ENCODE data around the gene C19orf47.

The C19orf47 gene, protein sequence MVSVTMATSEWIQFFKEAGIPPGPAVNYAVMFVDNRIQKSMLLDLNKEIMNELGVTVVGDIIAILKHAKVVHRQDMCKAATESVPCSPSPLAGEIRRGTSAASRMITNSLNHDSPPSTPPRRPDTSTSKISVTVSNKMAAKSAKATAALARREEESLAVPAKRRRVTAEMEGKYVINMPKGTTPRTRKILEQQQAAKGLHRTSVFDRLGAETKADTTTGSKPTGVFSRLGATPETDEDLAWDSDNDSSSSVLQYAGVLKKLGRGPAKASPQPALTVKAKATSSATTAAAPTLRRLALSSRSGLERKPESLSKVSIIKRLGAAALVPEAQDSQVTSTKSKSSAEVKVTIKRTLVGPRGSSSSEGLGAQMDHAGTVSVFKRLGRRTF

DNA sequence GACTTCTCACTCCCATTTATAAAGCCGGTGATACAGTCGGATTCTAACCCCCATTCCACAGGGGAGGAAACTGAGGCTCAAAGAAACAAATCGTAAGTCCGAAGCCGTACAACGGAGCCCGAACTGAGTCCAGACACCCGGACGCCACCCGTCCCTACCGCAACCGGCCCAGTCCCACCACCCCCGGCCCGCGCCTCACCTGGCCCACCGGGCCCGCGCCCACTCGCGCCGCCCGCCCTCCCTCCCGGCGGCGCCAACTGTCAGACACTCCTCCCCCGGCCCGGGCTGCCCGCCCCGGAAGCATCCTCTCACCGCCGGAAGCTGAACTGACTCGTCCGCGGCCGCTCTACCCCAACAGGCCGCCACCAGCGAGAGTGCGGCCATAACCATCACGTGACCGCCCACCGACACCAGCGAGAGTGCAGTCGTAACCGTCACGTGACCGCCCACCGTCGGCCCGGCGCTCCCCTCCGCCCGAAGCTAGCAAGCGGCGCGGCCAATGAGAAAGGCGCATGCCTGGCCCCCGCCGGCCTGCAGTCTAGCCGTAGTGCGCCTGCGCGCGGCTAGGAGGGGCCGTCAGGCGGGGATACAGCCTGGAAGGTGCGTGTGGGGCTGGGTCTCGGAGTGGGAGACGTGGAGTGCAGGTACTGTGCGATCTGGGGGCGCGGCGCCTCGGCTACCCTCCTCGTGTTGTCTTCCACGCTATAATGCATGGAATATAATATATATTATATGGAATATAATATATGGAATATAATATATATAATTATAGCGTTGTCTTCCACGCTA lies at the start of gene C19orf47, which contains the start of gene PLD3:
Gene C19orf47, minus strand, starts transcription at position 273 of the 789 bp plus-strand sequence. CDS start 6,540 bp downstream, outside the sequence.
Gene PLD3, plus strand, starts transcription at position 571 of the 789 bp plus-strand sequence. CDS start 17,789 bp downstream, outside the sequence.
- DNase-seq = peak; percentile 98

DNA sequence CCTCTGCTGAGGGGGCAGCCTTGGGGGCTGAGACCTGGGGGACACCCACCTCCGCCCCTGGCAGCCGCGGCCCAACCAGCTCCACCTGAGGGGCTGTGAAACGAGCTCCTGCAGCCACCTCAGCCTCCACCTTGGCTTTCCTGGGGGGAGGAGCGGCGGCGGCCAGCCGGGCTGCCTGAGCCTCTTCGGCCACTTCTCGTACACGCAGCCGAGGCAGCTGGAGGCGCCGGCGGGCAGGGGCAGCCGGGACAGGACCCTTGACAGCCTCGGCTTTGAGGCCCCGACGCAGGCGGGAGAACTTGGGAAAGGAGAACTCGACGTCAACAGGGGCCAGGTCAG lies 49.3 kb upstream of the C19orf47 start:
- no peak for DNase-seq

DNA sequence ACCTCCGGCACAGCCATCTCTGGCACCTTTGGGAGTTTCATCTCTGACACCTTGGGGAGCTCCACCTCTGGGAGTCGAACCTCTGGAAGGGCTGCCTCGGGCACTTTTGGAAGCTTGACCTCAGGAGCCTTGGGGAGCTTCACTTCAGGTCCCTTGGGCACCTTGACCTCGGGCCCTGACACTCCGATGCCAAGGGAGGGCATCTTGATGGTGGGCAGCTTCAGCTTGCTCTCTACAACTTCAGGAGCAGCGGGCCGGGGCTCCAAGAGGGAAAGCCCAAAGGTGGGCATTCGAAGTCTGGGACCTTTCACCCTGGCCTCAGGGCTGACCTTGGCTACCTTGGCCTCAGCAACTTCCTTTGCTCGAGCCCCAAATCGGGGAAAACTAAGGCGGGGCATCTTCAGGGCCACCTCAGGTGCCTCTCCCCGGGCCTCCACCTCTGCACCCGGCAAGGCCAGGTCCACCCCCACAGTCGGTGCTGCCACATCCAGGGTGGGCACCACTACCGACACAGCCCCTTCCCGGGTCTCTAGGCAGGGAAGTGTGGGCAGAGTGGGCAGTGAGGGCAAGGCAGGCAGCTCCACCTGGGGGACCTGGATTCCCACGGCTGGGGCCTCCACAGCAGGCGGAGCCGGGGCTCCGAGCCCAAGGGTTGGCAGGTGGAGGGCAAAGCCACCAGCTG lies 48.8 kb upstream of the C19orf47 start:
- DNase-seq = no peak

DNA sequence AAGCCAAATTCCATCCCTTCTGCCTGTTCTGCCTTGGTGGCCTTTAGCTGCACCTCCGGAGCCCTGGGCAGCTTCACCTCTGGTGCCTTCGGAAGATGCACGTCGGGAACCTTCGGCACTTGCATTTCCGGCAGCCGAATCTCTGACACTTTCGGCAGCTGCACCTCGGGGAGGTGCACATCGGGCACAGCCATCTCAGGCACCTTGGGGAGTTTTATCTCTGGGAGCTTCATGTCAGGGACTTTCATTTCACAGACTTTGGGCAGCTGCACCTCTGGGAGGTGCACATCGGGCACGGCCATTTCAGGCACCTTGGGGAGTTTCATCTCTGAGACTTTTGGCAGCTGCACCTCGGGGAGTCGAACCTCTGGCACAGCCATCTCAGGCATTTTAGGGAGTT lies 47.8 kb upstream of the C19orf47 start:
- DNase-seq = no peak

DNA sequence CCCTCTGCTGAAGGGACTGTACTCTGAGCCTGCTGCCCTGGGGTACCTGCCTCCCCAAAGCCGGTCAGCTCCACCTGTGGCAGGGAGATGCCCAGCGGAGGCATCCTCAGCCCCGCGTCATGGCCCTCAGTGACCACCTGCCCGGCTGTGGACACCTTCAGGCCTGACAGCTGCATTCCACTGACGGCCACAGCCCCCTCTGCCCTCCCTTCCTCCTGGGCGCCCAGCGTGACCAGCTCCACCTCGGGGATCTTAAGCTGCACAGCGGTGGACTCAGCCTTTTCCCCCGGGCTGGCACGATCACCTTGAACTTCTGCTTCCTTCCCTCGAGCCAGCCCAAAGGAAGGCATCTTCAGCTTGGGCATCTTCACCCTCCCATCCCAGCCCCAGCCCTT lies 46.6 kb upstream of the C19orf47 start:
- DNase-seq = no peak

DNA sequence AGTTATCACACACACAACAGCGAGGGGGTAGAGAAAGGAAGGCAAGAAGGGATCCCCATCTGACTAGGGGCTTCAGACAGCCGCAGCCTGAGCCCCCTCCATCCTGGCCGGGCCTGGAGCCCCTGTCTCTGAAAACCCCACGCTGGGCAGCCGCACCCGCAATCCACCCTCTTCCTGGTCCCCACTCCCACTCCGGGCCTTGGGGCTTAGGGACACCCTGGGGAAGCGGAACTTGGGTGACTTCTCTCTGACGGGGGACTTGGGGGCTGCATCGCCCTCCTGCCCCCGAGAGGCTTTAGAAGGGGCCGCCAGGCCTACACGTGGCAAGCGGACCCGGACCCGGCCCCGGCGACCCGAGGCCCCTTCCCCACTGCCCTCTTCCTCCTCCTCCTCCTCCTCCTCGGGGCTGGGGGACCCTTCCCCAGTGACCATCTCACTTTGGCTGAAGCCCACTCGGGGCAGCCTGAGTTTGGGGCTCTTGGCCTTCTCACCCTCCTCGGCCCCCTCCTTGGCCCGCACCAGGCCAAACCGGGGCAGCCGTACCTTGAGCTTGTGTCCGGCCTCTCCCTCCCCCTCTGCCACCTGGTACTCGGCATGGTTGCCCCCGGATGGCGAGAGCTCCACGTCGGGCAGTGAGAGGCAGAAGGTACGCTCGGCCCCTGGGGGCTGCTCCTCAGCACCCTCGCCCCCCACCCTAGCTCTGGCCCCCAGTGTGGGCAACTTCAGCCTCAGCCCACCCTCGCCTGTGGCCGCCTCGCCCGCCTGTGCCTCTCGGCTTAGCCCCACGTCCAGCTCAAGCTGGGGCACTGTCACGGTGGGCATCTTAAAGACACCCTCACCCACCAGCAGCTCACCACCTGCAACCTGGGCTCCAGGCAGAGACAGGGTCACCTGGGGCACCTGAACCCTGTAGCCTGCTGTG lies 46.0 kb upstream of the C19orf47 start:
- no peak for DNase-seq

DNA sequence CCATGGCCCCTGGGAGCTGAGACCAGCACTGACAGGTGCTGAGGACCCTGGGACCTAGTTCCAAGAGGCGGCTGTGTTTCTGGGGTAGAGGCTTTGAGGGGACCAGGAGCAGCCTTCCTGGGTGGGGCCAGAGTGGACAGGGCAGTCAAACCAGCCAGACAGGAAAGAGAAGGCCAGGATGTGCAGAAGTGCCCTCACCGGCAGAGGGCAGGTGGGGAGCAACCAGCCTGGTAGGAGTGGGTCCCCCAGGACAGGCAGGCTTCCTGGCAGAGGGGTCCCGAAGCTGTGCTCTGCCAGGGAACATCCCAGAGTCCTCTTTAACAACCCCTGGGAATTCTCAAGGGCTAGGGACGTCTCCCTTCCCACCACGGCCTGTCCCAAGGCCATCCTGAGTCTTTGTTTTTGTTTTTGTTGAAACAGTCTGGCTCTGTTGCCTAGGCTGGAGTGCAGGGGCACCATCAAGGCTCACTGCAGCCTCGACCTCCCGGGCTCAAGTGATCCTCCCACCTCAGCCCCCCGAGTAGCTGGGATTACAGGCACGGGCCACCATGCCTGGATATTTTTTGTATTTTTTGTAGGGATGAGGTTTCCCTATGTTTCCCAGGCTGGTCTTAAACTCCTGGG lies 44.8 kb upstream of the C19orf47 start:
- DNase-seq = no peak

DNA sequence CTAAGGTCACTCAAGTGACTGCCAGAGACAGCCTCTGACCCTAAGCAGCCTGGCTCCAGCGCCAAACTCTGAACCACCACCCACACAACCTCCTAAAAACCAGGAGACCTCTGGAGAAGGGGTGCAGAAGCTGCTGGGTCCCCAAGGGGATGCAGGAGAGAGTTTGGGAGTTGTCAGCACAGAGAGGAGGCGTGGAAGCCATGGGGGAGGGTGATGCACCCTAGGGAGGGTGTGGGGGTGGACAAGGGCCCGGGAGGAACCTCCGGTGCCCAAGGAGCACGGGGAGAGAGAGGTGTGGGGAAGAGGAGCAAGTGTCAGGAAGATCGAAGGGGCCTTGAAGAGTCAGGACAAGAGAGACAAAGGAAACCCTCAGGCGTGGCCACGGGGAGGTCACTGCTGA lies 43.9 kb upstream of the C19orf47 start:
- DNase-seq = no peak

DNA sequence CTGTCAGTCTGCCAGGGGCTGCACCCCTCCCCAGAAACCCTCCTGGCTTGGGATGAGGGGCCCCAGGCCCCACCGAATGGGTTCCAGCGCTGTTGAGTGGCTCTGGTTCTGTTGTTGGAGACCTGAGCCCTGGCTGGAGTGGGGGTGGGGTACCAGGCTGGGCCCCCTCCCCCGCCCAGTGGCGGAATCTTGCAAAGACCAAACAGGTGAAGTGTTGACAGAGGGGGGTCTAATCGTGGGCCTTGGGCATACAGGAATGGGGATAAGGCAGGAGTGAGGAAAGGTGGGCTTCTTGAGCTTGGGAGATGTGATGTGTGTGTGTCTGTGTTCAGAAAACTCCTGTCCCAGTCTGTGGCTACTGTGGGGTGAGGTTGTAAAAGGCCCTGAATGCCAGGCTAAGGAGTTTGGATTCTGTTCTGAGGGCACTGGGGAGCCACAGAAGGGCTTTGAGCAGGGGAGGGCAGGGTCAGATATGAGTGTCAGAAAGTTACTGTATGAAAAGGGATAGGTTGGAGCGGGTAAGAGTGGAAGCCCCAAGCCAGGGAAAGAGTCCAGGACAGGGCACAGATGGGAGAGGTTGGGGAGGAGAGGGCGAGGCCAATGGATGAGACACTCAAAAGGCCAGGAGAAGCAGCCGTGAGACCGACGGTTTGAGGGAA lies 42.0 kb upstream of the C19orf47 start, which contains the start of gene HIPK4:
Gene HIPK4, minus strand, starts transcription at position 98 of the 659 bp plus-strand sequence. CDS start 279 bp downstream, outside the sequence.
- DNase-seq = no peak

DNA sequence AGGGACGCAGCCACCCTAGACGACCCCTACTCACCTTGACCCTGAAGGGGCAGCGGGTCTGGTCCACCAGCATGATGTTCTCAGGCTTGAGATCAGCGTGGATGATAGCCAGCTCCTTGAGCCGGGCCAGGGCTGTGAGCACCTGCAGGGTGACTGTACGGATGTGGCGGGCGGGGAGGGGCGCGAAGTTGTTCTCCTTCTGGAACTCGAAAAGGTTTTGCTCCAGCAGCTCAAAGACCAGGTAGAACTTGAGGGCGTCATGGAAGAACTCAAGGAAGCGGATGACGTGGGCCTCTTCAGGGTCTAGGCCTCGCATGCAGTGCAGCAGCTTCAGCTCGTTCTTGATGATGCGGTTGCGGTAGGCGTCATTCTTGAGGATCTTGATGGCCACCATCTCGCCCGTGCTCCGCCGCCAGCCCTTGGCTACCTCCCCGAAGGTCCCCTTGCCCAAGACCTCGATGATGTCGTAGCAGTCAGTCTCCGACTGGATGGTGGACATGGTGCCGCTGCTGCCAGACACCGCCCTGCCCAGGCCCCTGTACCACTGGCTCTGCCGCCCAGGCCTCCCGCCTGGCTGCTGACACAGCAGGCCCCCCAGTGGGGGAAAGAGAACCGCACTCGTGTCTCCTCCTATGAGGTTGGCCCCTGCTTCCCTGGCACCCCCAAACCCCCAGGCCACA lies 41.3 kb upstream of the C19orf47 start:
- DNase-seq = no peak

DNA sequence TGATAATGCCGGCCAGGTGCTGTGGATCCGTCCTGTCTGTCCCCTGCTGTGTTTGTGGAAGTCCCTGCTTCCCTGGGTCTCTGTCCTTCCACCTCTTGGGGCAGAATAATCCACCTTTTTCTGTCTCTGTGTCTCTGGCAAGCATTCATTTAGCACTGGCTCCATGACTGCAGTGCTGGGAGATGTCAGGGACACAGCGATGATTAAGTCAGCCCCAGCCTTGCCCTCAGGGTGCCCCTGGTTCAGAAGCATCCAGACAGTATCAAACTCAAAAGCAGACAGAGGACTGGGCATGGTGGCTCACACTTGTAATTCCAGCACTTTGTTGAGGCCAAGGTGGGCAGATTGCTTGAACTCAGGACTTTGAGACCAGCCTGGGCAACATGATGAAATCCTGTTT lies 40.3 kb upstream of the C19orf47 start:
- no peak for DNase-seq

DNA sequence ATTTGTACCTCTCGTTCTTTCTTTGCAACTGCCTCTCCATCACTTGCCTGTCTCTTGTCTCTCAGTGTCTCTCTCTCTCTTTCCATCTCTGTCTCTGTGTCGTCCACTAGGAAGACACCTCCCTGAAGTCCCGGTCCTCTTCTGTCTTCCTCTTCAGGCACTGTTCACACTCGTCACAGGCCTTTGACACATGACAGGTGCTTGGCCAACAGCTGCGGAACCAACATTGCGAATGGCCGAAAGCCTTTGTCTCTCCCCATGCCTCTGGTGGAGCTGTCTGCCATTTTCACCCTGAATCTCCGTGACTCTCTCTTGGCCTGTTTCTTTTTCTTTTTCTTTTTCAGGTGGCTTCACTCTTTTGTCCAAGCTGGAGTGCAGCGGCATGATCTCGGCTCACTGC lies 39.0 kb upstream of the C19orf47 start:
- no peak for DNase-seq

DNA sequence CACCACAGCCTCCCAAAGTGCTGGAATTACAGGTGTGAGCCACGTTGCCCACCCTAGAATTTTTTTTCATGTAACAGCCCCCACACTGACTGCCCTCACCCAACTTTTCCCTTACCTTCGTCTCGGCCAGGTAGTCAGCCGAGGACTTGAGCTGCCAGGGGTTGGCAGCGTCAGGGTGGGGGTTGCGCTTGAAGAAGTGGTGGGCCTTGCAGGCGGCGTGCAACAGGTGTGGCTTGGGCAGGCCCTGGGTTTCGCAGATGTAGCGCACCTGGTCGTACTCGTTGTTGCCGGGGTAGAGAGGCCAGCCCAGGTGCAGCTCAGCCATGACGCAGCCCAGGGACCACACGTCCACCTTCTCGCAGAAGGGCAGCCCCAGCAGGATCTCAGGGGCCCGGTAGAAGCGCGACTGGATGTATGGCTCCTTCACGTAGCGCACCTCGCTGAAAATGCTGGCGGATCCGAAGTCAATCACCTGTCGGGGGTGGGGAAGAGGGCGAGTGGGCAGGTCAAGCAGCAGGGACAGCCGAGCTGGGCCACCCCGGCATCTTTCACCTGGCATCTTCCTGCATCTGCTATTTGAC lies 35.6 kb upstream of the C19orf47 start:
- no peak for DNase-seq

DNA sequence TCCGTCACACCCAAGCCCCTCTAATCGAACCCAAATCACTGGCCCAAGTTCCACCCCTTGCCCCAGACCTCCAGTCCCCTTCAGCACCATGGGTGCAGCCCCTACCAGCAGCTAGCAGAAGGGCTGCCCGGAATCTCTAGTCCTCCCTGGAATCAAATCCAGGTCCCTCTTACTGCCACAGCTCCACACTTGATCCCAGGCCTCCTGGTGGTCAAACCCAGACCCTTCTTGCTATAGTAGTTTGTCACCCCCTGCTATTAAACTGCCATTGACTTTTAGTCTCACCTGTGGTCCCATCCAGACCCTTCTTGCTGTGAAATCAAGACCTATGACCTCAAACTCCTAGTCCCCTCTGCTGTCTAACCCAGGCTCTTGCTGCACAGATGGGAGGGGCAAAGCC lies 33.1 kb upstream of the C19orf47 start:
- DNase-seq = no peak

DNA sequence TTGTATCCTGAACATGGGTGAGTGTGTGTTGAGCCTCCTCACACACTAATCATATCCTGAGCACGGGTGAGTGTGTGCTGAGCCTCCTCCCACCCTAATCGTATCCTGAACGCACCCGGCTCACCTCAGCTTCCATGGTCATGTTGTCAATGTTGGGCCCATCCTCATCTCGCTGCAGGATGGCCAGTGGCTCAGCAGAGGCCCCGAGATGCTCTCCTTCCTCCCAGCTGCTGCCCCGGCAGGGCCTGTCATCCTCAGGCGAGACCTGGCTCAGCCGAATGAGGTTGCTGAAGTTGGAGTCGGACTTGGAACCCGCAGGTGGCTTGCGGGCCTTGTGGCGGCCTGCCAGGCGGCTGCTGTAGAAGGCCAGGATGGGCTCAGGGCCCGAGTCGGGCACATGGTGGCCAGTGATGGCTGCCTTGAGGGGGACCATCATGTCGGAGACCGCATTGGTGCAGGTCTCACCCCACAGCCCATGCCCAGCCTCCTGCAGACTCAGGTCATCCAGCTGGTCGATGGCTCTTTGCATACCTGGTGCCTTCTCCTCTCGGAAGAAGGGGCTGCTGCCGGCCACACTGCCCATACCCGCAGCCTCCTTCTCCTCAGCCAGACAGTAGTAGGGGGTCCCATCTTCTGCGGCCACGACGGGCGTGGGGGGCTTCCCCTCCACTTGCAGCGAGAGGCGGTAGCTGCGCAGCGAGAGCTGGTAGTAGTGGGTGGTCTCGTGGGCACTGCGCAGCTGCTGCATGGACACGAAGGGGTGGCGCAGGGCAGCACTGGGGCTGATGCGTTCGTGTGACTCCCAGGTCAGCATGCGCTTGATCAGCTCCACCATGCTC lies 32.2 kb upstream of the C19orf47 start:
- no peak for DNase-seq

DNA sequence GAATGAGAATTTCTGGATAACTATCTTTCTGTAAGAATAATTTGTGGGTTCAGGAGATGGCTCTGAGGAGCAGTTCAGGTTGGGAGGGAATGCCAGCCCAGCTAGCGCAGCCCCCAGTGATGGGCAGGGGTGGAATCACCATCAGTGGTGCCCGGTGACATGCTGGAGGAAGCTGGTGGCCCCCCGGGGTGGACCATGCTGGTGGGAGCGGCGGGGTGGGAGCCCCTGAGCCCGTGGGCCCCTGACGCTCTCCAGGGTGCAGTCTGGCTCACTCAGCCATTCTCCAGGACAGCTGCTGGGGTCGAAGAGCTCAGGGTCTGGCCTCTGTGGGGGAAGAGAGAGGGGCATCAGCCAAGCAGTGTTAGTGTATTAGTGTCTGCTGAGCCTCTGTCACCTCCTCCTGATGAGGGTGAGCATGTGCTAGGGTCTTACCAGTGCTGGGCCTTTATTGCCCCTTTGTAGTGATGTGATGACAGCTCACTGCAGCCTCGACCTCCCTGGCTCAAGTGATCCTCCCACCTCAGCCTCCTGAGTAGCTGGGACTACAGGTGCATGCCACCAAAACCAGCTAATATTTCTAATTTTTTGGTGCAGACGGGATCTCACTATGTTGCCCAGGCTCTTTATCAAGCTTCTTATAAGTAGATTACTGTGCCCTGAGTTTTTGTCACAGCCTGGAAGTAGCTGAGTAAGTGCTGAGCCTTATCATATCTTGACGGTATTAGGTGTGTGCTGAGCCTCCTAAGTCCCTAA lies 31.4 kb upstream of the C19orf47 start:
- DNase-seq = no peak

DNA sequence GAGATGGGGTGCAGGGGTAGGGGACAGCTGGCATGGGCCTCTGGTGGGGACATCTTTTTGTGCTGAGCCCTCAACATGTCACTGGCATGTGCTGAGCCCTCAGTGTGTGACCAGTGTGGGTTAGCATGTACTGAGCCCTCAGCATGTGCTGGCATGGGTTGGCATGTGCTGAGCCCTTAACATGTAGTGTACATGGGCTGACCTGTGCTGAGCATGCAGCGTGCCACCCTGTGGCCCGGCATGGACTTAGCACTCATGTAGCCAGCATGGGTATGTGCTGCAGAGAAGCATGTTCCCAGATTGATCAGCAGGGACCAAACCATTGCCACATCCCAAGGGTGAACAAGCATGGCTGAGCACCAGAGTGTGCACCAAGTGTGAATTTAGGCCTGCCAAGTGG lies 30.3 kb upstream of the C19orf47 start:
- DNase-seq = no peak

DNA sequence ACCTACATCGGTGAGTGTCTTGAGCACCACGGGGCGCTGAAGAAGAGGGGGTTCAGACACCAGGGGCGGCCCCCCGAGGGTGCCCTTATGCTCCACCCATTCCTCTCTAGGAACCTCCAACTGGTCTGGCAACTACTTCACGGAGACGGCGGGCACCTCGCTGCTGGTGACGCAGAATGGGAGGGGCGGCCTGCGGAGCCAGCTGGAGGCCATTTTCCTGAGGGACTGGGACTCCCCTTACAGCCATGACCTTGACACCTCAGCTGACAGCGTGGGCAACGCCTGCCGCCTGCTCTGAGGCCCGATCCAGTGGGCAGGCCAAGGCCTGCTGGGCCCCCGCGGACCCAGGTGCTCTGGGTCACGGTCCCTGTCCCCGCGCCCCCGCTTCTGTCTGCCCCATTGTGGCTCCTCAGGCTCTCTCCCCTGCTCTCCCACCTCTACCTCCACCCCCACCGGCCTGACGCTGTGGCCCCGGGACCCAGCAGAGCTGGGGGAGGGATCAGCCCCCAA lies 29.7 kb upstream of the C19orf47 start:
- no peak for DNase-seq
